G401 (cell line): ENCODE measurements around the gene IL27RA. TPM values are rescaled to one million over a fixed set of nuclear protein-coding genes. Genes with fewer than 3 reads are reported as not detected.
A peak's percentile ranks its signal among the peaks of the same experiment; 100 is the strongest.
"Not testable (repeated sequence)": the region's sequence is repeated elsewhere in the genome, so short reads cannot be mapped to it uniquely, and the experiment has no call there.

Experiments used
- DNase-seq: peaks from one replicate; pipeline ENCODE4 v3.0.0-alpha.2; 2015; ENCODE audit warnings: low spot score
- in situ Hi-C: cut with HindIII; loops from 2 replicates; pipeline ENCODE4 v1.10.0; 2016; ENCODE audit warnings: low sequenced_read_pairs, mixed read lengths
- total RNA-seq: library from RNA; depleted of rRNA; stranded (reverse); fragments of >200 nt; shearing (Covaris generic); gene quantifications from 2 replicates; pipeline ENCODE4 v1.2.3, GENCODE V29; 2014

IL27RA gene
- total RNA-seq, 1 experiment from 2014 or later = 32.5 TPM

- in situ Hi-C loops = no loop called here
- DNase-seq = no peak
Observed at GRCh38 chr19:13997631-13997962, 34.0 kb upstream of the IL27RA start.

GRCh38 chr19:13998426-13998825, 33.1 kb upstream of the IL27RA start:
- no peak for DNase-seq
- in situ Hi-C loops = no loop called here

- in situ Hi-C loops = no loop called here
- DNase-seq = no peak
Observed at GRCh38 chr19:13999085-13999484, 32.5 kb upstream of the IL27RA start.

GRCh38 chr19:14000691-14001375, 30.7 kb upstream of the IL27RA start:
- in situ Hi-C loops = no loop called here

GRCh38 chr19:14002571-14003250, 28.9 kb upstream of the IL27RA start:
- in situ Hi-C loops = no loop called here
- DNase-seq = peak; percentile 69

More at GRCh38 chr19:14000691-14001375, 30.7 kb upstream of the IL27RA start:
- DNase-seq = no peak

GRCh38 chr19:14003251-14004055, 28.1 kb upstream of the IL27RA start:
- in situ Hi-C loops = no loop called here
- no peak for DNase-seq

GRCh38 chr19:14004619-14005348, 26.8 kb upstream of the IL27RA start:
- peak; percentile 58 for DNase-seq

GRCh38 chr19:14005349-14006084, 26.0 kb upstream of the IL27RA start:
- in situ Hi-C loops = no loop called here
- peak; percentile 86 for DNase-seq

More at GRCh38 chr19:14004619-14005348, 26.8 kb upstream of the IL27RA start:
- in situ Hi-C loops = no loop called here

GRCh38 chr19:14006085-14006765, 25.3 kb upstream of the IL27RA start, which contains the start of gene RFX1:
Gene RFX1 (minus strand): TSS chr19:14006320. CDS start chr19:13993843, 12,477 bp downstream.
- in situ Hi-C loops = no loop called here
- DNase-seq = peak; percentile 100

GRCh38 chr19:14006766-14007562, 24.6 kb upstream of the IL27RA start:
- DNase-seq = no peak
- in situ Hi-C loops = no loop called here

GRCh38 chr19:14012378-14012915, 19.1 kb upstream of the IL27RA start:
- in situ Hi-C loops = no loop called here
- DNase-seq = no peak

GRCh38 chr19:14015524-14016035, 16.0 kb upstream of the IL27RA start:
- in situ Hi-C loops = no loop called here
- no peak for DNase-seq

GRCh38 chr19:14019100-14019499, 12.5 kb upstream of the IL27RA start:
- in situ Hi-C loops = no loop called here
- DNase-seq = no peak

- DNase-seq, in situ Hi-C loops: not testable (repeated sequence)
Observed at GRCh38 chr19:14019739-14020138, 11.8 kb upstream of the IL27RA start.

GRCh38 chr19:14021474-14021873, 10.1 kb upstream of the IL27RA start:
- in situ Hi-C loops = no loop called here
- no peak for DNase-seq

GRCh38 chr19:14022469-14022868, 9.1 kb upstream of the IL27RA start:
- in situ Hi-C loops = no loop called here
- DNase-seq = no peak
